ENCODE measurements around the gene TRIM2. TPM values are rescaled to one million over a fixed set of nuclear protein-coding genes. Genes with fewer than 3 reads are reported as not detected.

TRIM2 gene
- total and polyA plus RNA-seq, 2 of the 8 experiments (the other 6 are each of a cell fraction or from before 2014, with no cell fraction given) = 34.0 to 59.8 TPM

DNA sequence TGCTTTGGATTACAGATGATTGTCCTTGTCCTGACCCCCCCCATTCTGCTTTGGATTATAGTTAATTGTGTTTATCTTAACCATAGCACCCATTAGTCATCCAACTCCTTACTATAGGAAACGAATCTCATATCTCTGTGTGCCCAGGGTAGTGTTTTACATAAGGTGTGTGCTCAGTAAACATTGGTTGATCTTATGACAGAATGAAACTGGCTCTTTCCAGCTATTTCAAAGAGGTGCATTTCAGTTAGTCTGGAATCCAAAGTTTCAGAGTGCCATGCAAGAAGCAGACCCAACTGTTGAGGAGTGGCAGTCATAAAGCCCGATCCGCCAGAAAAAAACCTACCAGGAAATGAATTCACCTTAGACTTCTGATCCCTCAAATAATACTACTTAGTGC lies 14.7 kb downstream of the TRIM2 start:
- Histone ChIP-seq H4K5ac (ENCODE audit: insufficient read length, low read depth, low read length) (no peak overlapping the region), H4K20me1 (replicated peaks in 1 of 2; ENCODE audit: control insufficient read depth in 1 of 2, insufficient read depth in 2 of 2, low read length in 2 of 2) (peaks cover 0 to 3% of the 10 kb centered on the region in 2 experiments), H3K4me1 (replicated peaks in 1 of 4; ENCODE audit: control insufficient read depth in 3 of 4, insufficient read depth in 4 of 4, low read length in 3 of 4) (no peaks in the 10 kb centered on the region; a peak in 1 of 7 replicates), H3K79me1 (ENCODE audit: low read depth, low read length) (no peaks in the 10 kb centered on the region; the same call in 1 of the 2 replicates), H3K79me2 (ENCODE audit: control insufficient read depth in 1 of 2, insufficient read depth in 2 of 2, low read length in 2 of 2) (no peaks in the 10 kb centered on the region; a peak in 1 of 4 replicates), H2AK5ac (ENCODE audit: low read depth, low read length) (no peak overlapping the region), H2BK15ac (ENCODE audit: low read length) (no peak overlapping the region), H3K14ac (ENCODE audit: insufficient read length) (no peak overlapping the region), H4K8ac (ENCODE audit: extremely low read depth, insufficient read depth, low read length) (no peak overlapping the region), H2BK120ac (replicated peaks; ENCODE audit: low read depth, low read length) (no peak overlapping the region), H3K18ac (ENCODE audit: extremely low read depth, low read length) (no peak overlapping the region), H2BK5ac (ENCODE audit: low read depth, low read length) (no peak overlapping the region), H3K9ac (replicated peaks in 1 of 4; ENCODE audit: extremely low read depth in 1 of 4, low read depth in 3 of 4, low read length in 3 of 4) (no peak overlapping the region), H3K27ac (ENCODE audit: low read depth, low read length) (no peak overlapping the region), H3K4me2 (ENCODE audit: insufficient read depth in 1 of 2, low read depth in 2 of 2, low read length in 2 of 2) (no peak overlapping the region), H3K23me2 (ENCODE audit: low read depth, low read length) (peaks cover 18% of the 10 kb centered on the region; the same call in 1 of the 2 replicates), H2AFZ (ENCODE audit: low read length) (no peak overlapping the region), H3K27me3 (replicated peaks in 1 of 4; ENCODE audit: control insufficient read depth in 3 of 4, extremely low read depth in 1 of 4, insufficient read depth in 3 of 4, low read length in 3 of 4) (peaks cover 0 to 8% (median 3%) of the 10 kb centered on the region in 4 experiments; a peak in 3 of 7 replicates), H2BK20ac (ENCODE audit: low read length) (no peak overlapping the region), H2BK12ac (ENCODE audit: low read depth, low read length) (no peak overlapping the region), H3K56ac (replicated peaks; ENCODE audit: insufficient read length, low read depth, low read length) (no peak overlapping the region), H3K23ac (ENCODE audit: insufficient read length) (no peak overlapping the region), H3K36me3 (ENCODE audit: control insufficient read depth in 2 of 4, insufficient read depth in 4 of 4, low read length in 3 of 4) (no peaks in the 10 kb centered on the region), H3K4ac (replicated peaks; ENCODE audit: insufficient read length, low read depth, low read length) (no peak overlapping the region), H4K91ac (replicated peaks; ENCODE audit: insufficient read length, low read length) (no peak overlapping the region), H3K9me3 (ENCODE audit: insufficient read depth in 2 of 2, low read depth in 1 of 2, low read length in 1 of 2) (no peaks in the 10 kb centered on the region), H3K4me3 (ENCODE audit: extremely low read depth in 1 of 4, insufficient read depth in 2 of 4, low read depth in 3 of 4, low read length in 4 of 4) (no peak overlapping the region)
- no peak for TF ChIP-seq JUND (IDR thresholded peaks at IDR 0.05; ENCODE audit: low read length)
- POLR2A ChIA-PET (ENCODE audit: partially characterized antibody) = no interaction called here
- FAIRE-seq (no peak), DNase-seq (ENCODE audit: low read depth in 1 of 2, low spot score in 2 of 2) (no peak)
- WGBS, 2 experiments (ENCODE audit: extremely low coverage in 1 of 2, insufficient coverage in 1 of 2, insufficient read length in 1 of 2, insufficient replicate concordance in 2 of 2, low coverage in 1 of 2, low lambda C conversion rate in 2 of 2, missing lambda C conversion rate in 1 of 2) = 93% methylated on average over 3 of the region's 3 CpGs; no CpG with 5 or more reads in 1 of the 2 experiments
- CTCF ChIA-PET (ENCODE audit: partially characterized antibody) = no interaction called here
